ENCODE data around the gene MCCC1.

Gene MCCC1

GRCh38 chr3:182979674-182980191, 119.6 kb downstream of the MCCC1 start:
- no peak for DNase-seq

GRCh38 chr3:182979103-182979673, 120.1 kb downstream of the MCCC1 start:
- DNase-seq: no peak

GRCh38 chr3:182978387-182978786, 120.9 kb downstream of the MCCC1 start:
- no peak for DNase-seq

DNA sequence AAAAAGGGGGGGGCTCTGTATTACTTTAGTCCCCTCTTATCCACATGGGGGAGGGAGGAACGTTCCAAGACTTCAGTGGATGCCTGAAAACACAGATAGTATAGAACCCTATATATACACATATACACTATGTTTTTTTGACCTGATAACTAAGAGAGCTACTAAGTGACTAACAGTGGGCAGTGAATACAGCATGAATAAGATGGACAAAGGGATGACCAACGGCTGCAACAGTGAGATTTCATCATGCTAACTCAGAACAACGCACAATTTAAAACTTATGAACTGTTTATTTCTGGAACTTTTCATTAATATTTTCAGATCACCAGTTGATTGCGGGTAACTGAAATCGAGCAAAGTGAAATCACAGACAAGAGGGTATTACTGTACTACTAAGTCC, 126.2 kb downstream of the MCCC1 start:
- no peak for DNase-seq

GRCh38 chr3:182972387-182972786, 126.9 kb downstream of the MCCC1 start:
- no peak for DNase-seq

DNA sequence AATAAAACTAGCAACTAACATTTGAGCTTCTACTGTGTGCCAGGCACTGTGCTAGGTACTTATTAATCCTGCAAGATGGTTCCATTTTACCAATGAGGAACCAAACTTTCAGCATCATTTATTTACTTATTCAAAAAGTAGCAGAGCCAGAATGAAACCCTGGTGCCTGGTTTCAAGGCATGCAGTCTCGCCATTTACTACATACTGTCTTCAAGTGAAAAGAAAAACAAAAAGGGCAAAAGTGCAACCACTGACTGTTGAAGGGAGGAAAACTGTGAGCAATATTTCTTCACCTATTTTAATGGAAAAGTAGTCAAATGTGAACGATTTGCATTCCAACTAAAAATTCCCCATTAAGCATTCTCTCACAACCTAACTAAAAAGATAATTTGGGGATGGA, 127.7 kb downstream of the MCCC1 start:
- no peak for DNase-seq

DNA sequence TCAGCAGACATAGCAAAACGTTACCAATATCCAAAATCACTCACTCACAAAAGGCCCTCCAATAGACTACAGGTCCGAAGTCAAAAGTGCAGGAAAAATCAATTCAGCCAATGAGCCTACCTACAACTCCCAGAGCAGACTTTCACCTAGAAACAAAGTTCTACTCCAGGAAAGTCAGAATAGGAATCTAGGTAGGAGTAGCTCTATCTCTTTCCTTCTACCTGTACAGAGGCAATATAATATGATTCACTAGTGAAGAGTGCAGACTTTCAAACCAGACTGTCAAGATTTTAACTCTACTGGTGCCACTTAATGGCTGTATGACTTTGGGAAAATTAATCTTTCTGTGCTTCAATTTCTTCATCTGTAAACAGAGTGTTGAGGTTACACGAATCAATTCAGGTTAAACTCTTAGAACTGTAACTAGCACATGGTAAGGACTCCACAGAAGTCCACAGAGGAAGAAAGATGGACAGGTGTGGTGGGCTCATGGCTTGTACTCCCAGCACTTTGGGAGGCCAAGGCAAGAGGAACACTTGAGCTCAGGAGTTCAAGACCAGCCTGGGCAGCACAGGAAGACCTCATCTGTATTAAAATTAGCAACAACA, 128.4 kb downstream of the MCCC1 start:
- DNase-seq: no peak

- DNase-seq: no peak
Observed at GRCh38 chr3:182969853-182970252, 129.4 kb downstream of the MCCC1 start.

GRCh38 chr3:182969277-182969676, 130.0 kb downstream of the MCCC1 start:
- DNase-seq: no peak

DNA sequence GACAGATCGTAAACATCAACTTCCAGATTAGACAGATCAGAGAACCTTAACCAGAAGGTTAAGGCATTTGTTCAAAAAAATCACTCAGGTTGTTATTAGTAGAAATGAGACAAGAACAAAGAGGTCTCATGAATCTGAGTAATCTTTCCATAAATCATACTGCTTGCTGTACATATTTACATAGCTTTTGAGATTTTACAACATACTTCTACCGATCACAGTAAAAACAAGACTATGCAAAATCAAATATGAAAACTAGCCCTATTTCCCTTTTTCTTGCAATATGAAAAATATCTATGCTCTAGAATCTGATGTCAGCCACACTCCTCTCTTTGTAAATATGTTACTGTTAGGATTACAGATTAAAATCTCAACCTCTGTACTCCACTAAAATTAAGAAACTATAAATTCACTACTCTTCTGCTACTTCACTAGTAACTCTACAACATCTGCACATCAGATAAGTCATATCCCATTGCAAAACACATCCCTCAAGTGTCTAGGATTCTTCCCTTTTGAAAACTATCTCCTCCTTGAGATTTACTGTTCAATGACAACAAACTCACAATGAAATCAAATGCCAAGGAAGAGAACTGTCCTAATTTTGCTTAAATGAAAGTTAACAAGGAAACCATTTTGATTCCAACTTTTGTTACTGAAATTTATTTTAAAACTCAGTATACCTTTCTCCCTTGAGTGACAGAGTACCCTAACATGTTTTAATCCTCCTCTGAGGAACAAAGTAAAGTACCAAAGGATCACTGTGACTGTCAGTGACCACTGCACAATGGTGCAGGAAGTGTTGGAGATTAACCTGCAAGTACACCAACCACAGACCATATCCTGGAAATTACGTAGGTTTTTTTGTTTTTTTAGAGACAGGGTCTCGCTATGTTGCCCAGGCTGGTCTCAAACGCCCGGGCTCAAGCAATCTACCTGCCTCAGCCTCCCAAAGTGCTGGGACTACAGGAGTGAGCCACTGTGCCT, 131.8 kb downstream of the MCCC1 start:
- no peak for DNase-seq

- no peak for DNase-seq
Observed at GRCh38 chr3:182965861-182966366, 133.4 kb downstream of the MCCC1 start.
